ENCODE data around the gene DHDH. TPM values are rescaled to one million over a fixed set of nuclear protein-coding genes. Genes with fewer than 3 reads are reported as not detected.

The DHDH gene
- 0.38 and 0.82 TPM in 2 replicates for total RNA-seq (ENCODE audit: low replicate concordance)

GRCh38 chr19:48933382-48933932 is at the start of gene DHDH:
Gene DHDH (plus strand): TSS chr19:48933699. CDS start chr19:48933722, 23 bp downstream.

DNA sequence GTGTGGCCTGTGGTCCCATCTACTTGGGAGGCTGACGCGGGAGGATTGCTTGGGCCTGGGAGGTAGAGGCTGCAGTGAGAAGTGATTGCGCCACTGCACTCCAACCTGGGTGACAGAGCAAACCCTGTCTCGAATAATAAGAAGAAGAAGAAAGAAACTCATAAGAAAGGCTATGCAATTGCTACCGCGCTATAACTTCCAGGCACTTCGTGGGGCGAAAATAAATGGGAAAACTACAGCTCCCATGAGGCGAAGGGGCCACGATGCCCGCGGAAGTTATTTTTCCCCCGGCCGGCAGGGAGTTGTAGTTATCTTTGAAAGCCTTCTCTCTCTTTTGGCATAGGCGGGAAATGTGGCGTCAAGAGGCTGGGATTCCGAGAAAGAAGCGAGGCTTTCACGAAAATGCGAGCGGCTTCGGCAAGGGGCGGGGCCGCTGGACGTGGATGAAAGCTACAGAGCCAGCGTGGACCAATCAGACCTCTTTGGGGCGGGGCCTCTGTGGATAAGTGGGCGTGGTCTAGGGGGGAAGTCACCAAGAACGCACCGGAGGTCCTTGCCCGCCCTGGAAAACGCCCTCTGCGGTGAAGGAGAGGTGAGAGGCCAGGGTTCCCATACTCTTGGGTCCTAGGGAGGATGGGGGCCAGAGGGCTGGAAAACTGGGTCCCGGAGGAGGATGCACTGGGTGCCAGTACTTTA is 33.6 kb upstream of the DHDH start, which contains the start of gene NUCB1:
Gene NUCB1 (plus strand): TSS at position 532 of the 696 bp plus-strand sequence. CDS start 485 bp downstream, outside the sequence.

GRCh38 chr19:48954595-48955307 is 21.3 kb downstream of the DHDH start, which contains the start of gene BAX:
Gene BAX (plus strand): TSS chr19:48954875. CDS start chr19:48954929, 54 bp downstream.

DNA sequence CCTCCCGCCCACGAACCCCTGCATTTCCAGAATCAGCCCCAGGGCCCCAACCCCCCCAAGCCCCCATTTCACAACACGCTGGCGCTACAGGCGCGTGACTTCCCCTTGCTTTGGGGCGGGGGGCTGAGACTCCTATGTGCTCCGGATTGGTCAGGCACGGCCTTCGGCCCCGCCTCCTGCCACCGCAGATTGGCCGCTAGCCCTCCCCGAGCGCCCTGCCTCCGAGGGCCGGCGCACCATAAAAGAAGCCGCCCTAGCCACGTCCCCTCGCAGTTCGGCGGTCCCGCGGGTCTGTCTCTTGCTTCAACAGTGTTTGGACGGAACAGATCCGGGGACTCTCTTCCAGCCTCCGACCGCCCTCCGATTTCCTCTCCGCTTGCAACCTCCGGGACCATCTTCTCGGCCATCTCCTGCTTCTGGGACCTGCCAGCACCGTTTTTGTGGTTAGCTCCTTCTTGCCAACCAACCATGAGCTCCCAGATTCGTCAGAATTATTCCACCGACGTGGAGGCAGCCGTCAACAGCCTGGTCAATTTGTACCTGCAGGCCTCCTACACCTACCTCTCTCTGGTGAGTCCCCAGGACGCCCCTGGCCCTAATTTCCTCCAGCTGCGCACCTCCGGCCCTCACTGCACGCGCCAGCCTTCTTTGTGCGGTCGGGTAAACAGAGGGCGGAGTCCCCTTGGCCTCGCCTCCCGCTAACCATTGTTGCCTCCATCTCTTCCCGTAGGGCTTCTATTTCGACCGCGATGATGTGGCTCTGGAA is 31.7 kb downstream of the DHDH start, which contains the start of gene FTL:
Gene FTL (plus strand): TSS at position 270 of the 766 bp plus-strand sequence. CDS start 199 bp downstream, at position 469.

DNA sequence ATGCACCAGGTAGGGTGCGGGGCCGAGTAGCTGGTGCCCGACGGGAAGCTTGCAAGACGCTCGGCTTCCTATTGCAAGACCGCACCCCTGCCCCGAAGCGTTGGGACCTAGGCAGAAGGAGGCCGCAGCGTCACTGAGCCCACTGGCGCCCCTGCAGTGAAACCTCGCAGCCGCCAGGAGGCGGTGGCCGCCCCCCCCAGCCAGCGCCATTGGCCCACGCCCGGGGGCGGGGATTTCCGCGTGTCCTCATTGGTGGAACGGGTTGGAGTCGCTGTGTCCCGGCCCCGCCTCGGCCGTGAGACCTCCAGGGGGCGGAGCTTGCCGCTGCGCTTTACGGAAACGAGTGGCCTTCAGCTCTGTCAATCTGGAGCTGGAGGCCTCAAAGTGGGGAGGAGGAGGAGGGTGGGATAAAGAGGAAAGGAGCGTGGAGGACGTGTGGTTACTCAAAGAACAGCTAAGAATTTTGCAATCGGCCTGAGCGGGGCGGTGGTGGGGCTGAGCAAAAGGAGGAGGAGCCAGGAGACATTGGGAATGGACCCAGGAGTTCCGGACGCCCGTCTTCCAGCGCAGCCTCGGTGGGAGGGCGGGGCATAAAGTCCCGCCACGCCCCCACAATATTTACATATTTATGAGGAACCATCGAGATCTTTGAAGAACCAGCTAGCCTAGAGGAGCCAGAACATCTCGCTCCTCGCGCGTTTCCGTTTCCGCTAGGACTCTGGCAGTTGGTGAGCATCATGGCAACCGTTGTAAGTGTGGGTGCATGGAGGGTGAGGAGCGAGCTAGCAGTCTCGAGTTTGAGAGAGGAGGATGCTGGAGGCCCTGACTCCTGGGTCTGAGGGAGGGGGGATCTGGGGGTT is 59.9 kb downstream of the DHDH start, which contains the start of the genes GYS1 and RUVBL2:
Gene GYS1 (minus strand): TSS at position 135 of the 860 bp plus-strand sequence. CDS start 197 bp downstream, outside the sequence.
Gene RUVBL2 (plus strand): TSS at position 713 of the 860 bp plus-strand sequence. CDS start 25 bp downstream, at position 738.

Other genes with a start within 250 kb of the DHDH start
- not detected in 2 replicates for gene FUT2, start 237.7 kb upstream of the DHDH start, total RNA-seq (ENCODE audit: low replicate concordance)
- gene MAMSTR, start 214.0 kb upstream of the DHDH start, total RNA-seq (ENCODE audit: low replicate concordance), result 0.12 and 0.30 TPM in 2 replicates
- gene RASIP1, start 193.1 kb upstream of the DHDH start, total RNA-seq (ENCODE audit: low replicate concordance), result 0.30 and 0.59 TPM in 2 replicates
- gene IZUMO1, start 186.8 kb upstream of the DHDH start, total RNA-seq (ENCODE audit: low replicate concordance), result not detected in 2 replicates
- gene FUT1, start 181.1 kb upstream of the DHDH start, total RNA-seq (ENCODE audit: low replicate concordance), result under 0.01 and 0.68 TPM in 2 replicates
- gene FGF21, start 178.2 kb upstream of the DHDH start, total RNA-seq (ENCODE audit: low replicate concordance), result not detected in 2 replicates
- 24.1 and 34.1 TPM in 2 replicates for gene BCAT2, start 122.7 kb upstream of the DHDH start, total RNA-seq (ENCODE audit: low replicate concordance)
- 5.3 and 8.8 TPM in 2 replicates for gene HSD17B14, start 97.2 kb upstream of the DHDH start, total RNA-seq (ENCODE audit: low replicate concordance)
- gene PLEKHA4, start 65.1 kb upstream of the DHDH start, total RNA-seq (ENCODE audit: low replicate concordance), result 8.3 and 20.7 TPM in 2 replicates
- gene PPP1R15A, start 61.3 kb upstream of the DHDH start, total RNA-seq (ENCODE audit: low replicate concordance), result 37.8 and 59.0 TPM in 2 replicates
- 0.08 and 0.59 TPM in 2 replicates for gene TULP2, start 35.0 kb upstream of the DHDH start, total RNA-seq (ENCODE audit: low replicate concordance)
- gene NUCB1, start 33.4 kb upstream of the DHDH start, total RNA-seq (ENCODE audit: low replicate concordance), result 113 and 238 TPM in 2 replicates
- gene BAX, start 21.2 kb downstream of the DHDH start, total RNA-seq (ENCODE audit: low replicate concordance), result 65.3 and 139 TPM in 2 replicates
- 1,491 and 2,478 TPM in 2 replicates for gene FTL, start 31.6 kb downstream of the DHDH start, total RNA-seq (ENCODE audit: low replicate concordance)
- gene GYS1, start 59.6 kb downstream of the DHDH start, total RNA-seq (ENCODE audit: low replicate concordance), result 27.9 and 31.0 TPM in 2 replicates
- 246 and 247 TPM in 2 replicates for gene RUVBL2, start 60.2 kb downstream of the DHDH start, total RNA-seq (ENCODE audit: low replicate concordance)
- gene LHB, start 83.4 kb downstream of the DHDH start, total RNA-seq (ENCODE audit: low replicate concordance), result 0.15 TPM in 1 of 2 replicates, not detected in the other
- not detected in 2 replicates for gene CGB3, start 90.6 kb downstream of the DHDH start, total RNA-seq (ENCODE audit: low replicate concordance)
- gene CGB2, start 98.2 kb downstream of the DHDH start, total RNA-seq (ENCODE audit: low replicate concordance), result not detected in 2 replicates
- gene CGB1, start 103.2 kb downstream of the DHDH start, total RNA-seq (ENCODE audit: low replicate concordance), result not detected in 2 replicates
- gene CGB5, start 110.1 kb downstream of the DHDH start, total RNA-seq (ENCODE audit: low replicate concordance), result not detected in 2 replicates
- gene CGB8, start 115.4 kb downstream of the DHDH start, total RNA-seq (ENCODE audit: low replicate concordance), result not detected in 2 replicates
- 0.15 and 0.23 TPM in 2 replicates for gene CGB7, start 124.0 kb downstream of the DHDH start, total RNA-seq (ENCODE audit: low replicate concordance)
- gene NTF4, start 131.1 kb downstream of the DHDH start, total RNA-seq (ENCODE audit: low replicate concordance), result 0.23 TPM in 1 of 2 replicates, not detected in the other
- gene KCNA7, start 139.0 kb downstream of the DHDH start, total RNA-seq (ENCODE audit: low replicate concordance), result not detected in 2 replicates
- 119 and 188 TPM in 2 replicates for gene SNRNP70, start 151.8 kb downstream of the DHDH start, total RNA-seq (ENCODE audit: low replicate concordance)
- gene LIN7B, start 180.7 kb downstream of the DHDH start, total RNA-seq (ENCODE audit: low replicate concordance), result 6.2 and 16.4 TPM in 2 replicates
- gene C19orf73, start 185.4 kb downstream of the DHDH start, total RNA-seq (ENCODE audit: low replicate concordance), result 0.70 and 1.4 TPM in 2 replicates
- gene PPFIA3, start 185.8 kb downstream of the DHDH start, total RNA-seq (ENCODE audit: low replicate concordance), result 1.3 and 2.1 TPM in 2 replicates
- gene HRC, start 221.7 kb downstream of the DHDH start, total RNA-seq (ENCODE audit: low replicate concordance), result 0.12 and 0.30 TPM in 2 replicates
- gene TRPM4, start 224.1 kb downstream of the DHDH start, total RNA-seq (ENCODE audit: low replicate concordance), result 7.5 and 10.6 TPM in 2 replicates

Measured in smooth muscle cell of the coronary artery (primary cell).